ENCODE data around the gene DGKI. TPM values are rescaled to one million over a fixed set of nuclear protein-coding genes. Genes with fewer than 3 reads are reported as not detected.

The DGKI gene
- total RNA-seq, 1 donor from 2014 or later: 1.3 TPM

GRCh38 chr7:137787301-137787976, 59.3 kb downstream of the DGKI start:
- H3K36me3 ChIP-seq: no peaks in the 10 kb centered on the region
- no peak for TF ChIP-seq CTCF (IDR thresholded peaks at IDR 0.05; ENCODE audit: borderline replicate concordance)
- intact Hi-C loops (cut with micrococcal nuclease): no loop called here
- H3K27ac ChIP-seq (replicated peaks): no peak overlapping the region
- no peak for DNase-seq
- H3K4me3 ChIP-seq: no peak overlapping the region
- H3K4me1 ChIP-seq: no peaks in the 10 kb centered on the region
- peaks cover 11% of the 10 kb centered on the region for H3K9me3 ChIP-seq (replicated peaks)
- no peaks in the 10 kb centered on the region for H3K27me3 ChIP-seq (ENCODE audit: low read depth)

GRCh38 chr7:137778511-137778910, 68.3 kb downstream of the DGKI start:
- no peak overlapping the region for H3K27ac ChIP-seq (replicated peaks)
- intact Hi-C loops (cut with micrococcal nuclease): no loop called here
- peaks cover 4% of the 10 kb centered on the region for H3K27me3 ChIP-seq (ENCODE audit: low read depth)
- DNase-seq: no peak
- no peaks in the 10 kb centered on the region for H3K36me3 ChIP-seq
- no peak for TF ChIP-seq CTCF (IDR thresholded peaks at IDR 0.05; ENCODE audit: borderline replicate concordance)
- no peak overlapping the region for H3K4me3 ChIP-seq
- peaks cover 6% of the 10 kb centered on the region for H3K9me3 ChIP-seq (replicated peaks)
- H3K4me1 ChIP-seq: no peaks in the 10 kb centered on the region

GRCh38 chr7:137774793-137775201, 72.0 kb downstream of the DGKI start:
- H3K9me3 ChIP-seq (replicated peaks): no peaks in the 10 kb centered on the region
- H3K4me3 ChIP-seq: no peak overlapping the region
- no peak for DNase-seq
- H3K36me3 ChIP-seq: no peaks in the 10 kb centered on the region
- H3K4me1 ChIP-seq: peaks cover 14% of the 10 kb centered on the region
- TF ChIP-seq CTCF (IDR thresholded peaks at IDR 0.05; ENCODE audit: borderline replicate concordance): no peak
- intact Hi-C loops (cut with micrococcal nuclease): no loop called here
- H3K27ac ChIP-seq (replicated peaks): no peak overlapping the region
- peaks cover 4% of the 10 kb centered on the region for H3K27me3 ChIP-seq (ENCODE audit: low read depth)

GRCh38 chr7:137772748-137773147, 74.0 kb downstream of the DGKI start:
- H3K4me1 ChIP-seq: peaks cover 14% of the 10 kb centered on the region
- no peaks in the 10 kb centered on the region for H3K9me3 ChIP-seq (replicated peaks)
- no peak for TF ChIP-seq CTCF (IDR thresholded peaks at IDR 0.05; ENCODE audit: borderline replicate concordance)
- H3K4me3 ChIP-seq: no peak overlapping the region
- DNase-seq: no peak
- no peaks in the 10 kb centered on the region for H3K36me3 ChIP-seq
- intact Hi-C loops (cut with micrococcal nuclease): no loop called here
- H3K27ac ChIP-seq (replicated peaks): no peak overlapping the region
- H3K27me3 ChIP-seq (ENCODE audit: low read depth): peaks cover 4% of the 10 kb centered on the region

GRCh38 chr7:137772316-137772715, 74.5 kb downstream of the DGKI start:
- intact Hi-C loops (cut with micrococcal nuclease): no loop called here
- no peak overlapping the region for H3K27ac ChIP-seq (replicated peaks)

More at GRCh38 chr7:137772316-137772715, 74.5 kb downstream of the DGKI start:
- DNase-seq: no peak
- Histone ChIP-seq H3K27me3 (ENCODE audit: low read depth) (peaks cover 4% of the 10 kb centered on the region), H3K4me1 (peaks cover 14% of the 10 kb centered on the region), H3K4me3 (no peak overlapping the region), H3K9me3 (replicated peaks) (no peaks in the 10 kb centered on the region), H3K36me3 (no peaks in the 10 kb centered on the region)
- TF ChIP-seq CTCF (IDR thresholded peaks at IDR 0.05; ENCODE audit: borderline replicate concordance): no peak

Data from left ventricle myocardium inferior (tissue), 1 donor.